ENCODE measurements around the gene CUL2. TPM values are rescaled to one million over a fixed set of nuclear protein-coding genes. Genes with fewer than 3 reads are reported as not detected.

CUL2 gene
- total and polyA plus RNA-seq, 2 of the 4 experiments (the other 2 are of a cell fraction), result 18.9 to 36.6 TPM

DNA sequence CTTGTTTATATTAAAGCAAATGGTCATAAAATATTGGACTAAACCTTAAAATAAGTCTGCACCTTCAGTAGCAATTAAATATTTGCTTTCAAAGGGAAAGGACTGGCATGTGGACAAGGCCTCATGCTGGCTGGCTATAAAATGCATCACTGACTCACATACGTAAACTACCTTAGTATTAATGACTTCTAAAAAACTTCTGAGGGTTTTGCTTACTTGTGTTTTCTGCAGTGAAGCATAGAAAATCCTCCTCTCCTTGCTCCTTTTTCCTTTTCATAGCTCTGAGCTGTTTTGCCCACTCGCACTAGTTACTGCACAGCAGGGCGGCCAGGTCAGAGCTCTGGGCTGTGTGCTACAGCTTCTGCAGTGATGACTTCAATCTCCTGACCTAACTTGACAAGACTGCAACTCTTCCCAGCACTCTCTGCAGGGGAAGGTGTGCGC, 82.3 kb downstream of the CUL2 start:
- no peak for ATAC-seq (ENCODE audit: low read depth)
- POLR2A ChIA-PET (ENCODE audit: unreplicated experiment), result interaction anchor here (0.6 kb wide), 1 partner anchor 76 kb away, joined by 3 read pairs; no protein-coding TSS in a partner anchor

More for the DNA sequence above, 82.3 kb downstream of the CUL2 start:
- Histone ChIP-seq H4K20me1 (ENCODE audit: insufficient read depth, low read length) (no peaks in the 10 kb centered on the region), H3K27me3 (ENCODE audit: control insufficient read depth, insufficient read depth, low read length) (no peaks in the 10 kb centered on the region), H2BK15ac (ENCODE audit: low read depth, low read length) (no peak overlapping the region), H3K27ac (ENCODE audit: insufficient read depth, low read length) (peak overlapping the region; percentile 46; the same call in 1 of the 2 replicates), H3K4me2 (ENCODE audit: low read depth, low read length) (no peak overlapping the region), H3K9me3 (ENCODE audit: control insufficient read depth, insufficient read depth, low read length) (no peaks in the 10 kb centered on the region), H3K4me1 (ENCODE audit: control insufficient read depth, insufficient read depth, low read length) (peaks cover 6% of the 10 kb centered on the region), H3K14ac (replicated peaks; ENCODE audit: low read depth, low read length) (no peak overlapping the region; the same call in 1 of the 2 replicates), H3K36me3 (ENCODE audit: control insufficient read depth, insufficient read depth, low read length) (peaks cover 12% of the 10 kb centered on the region), H3K4me3 (ENCODE audit: insufficient read depth, low read depth, low read length) (no peak overlapping the region), H4K5ac (ENCODE audit: low read depth, low read length) (peak overlapping the region; percentile 76), H2AK9ac (replicated peaks; ENCODE audit: low read depth, low read length, poor library complexity) (no peak overlapping the region), H2BK20ac (ENCODE audit: low read depth, low read length) (0 out of 2 replicates have a peak overlapping the region, but pooled peaks have one; percentile 14), H2BK120ac (ENCODE audit: low read depth, low read length) (peak overlapping the region; percentile 16; the same call in 1 of the 2 replicates), H3K23ac (ENCODE audit: low read depth, low read length) (no peak overlapping the region), H3K9me1 (ENCODE audit: insufficient read depth, low read length) (peaks cover 15% of the 10 kb centered on the region), H2AFZ (replicated peaks; ENCODE audit: low read length, poor library complexity) (no peak overlapping the region), H3K79me1 (ENCODE audit: low read depth in 1 of 2, low read length in 2 of 2) (peaks cover 3 to 6% of the 10 kb centered on the region in 2 experiments; a peak in 1 of 4 replicates), H4K91ac (ENCODE audit: insufficient read depth, low read depth, low read length) (peak overlapping the region; percentile 57; the same call in 1 of the 2 replicates), H3K4ac (ENCODE audit: low read depth, low read length) (peak overlapping the region; percentile 24), H2AK5ac (ENCODE audit: low read depth, low read length) (no peak overlapping the region), H3K56ac (ENCODE audit: extremely low read depth, insufficient read depth, low read length) (no peak overlapping the region), H3K9ac (ENCODE audit: low read depth, low read length) (no peak overlapping the region), H2BK5ac (ENCODE audit: low read depth, low read length, poor library complexity, severe bottlenecking) (peak overlapping the region; percentile 14), H3K18ac (ENCODE audit: low read depth, low read length) (peak overlapping the region; percentile 0; the same call in 1 of the 2 replicates), H4K8ac (ENCODE audit: low read depth in 2 of 2, low read length in 2 of 2) (peak overlapping the region in 1 of 2 experiments; percentile 7; a peak in 2 of 4 replicates)
- DNase-seq, result peak; percentile 20
- TF ChIP-seq CTCF (conservative IDR thresholded peaks at IDR 0.05; ENCODE audit: low read depth, low read length), result no peak
- no peak for TF ChIP-seq RCOR1 (IDR thresholded peaks at IDR 0.05; ENCODE audit: insufficient replicate concordance, low read length)
- no peak for TF ChIP-seq MXI1 (IDR thresholded peaks at IDR 0.05; ENCODE audit: borderline replicate concordance, low read depth, low read length)
- TF ChIP-seq SMC3 (IDR thresholded peaks at IDR 0.05; ENCODE audit: low read depth, low read length), result no peak
- TF ChIP-seq, protein P1, sequence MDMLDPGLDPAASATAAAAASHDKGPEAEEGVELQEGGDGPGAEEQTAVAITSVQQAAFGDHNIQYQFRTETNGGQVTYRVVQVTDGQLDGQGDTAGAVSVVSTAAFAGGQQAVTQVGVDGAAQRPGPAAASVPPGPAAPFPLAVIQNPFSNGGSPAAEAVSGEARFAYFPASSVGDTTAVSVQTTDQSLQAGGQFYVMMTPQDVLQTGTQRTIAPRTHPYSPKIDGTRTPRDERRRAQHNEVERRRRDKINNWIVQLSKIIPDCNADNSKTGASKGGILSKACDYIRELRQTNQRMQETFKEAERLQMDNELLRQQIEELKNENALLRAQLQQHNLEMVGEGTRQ (IDR thresholded peaks at IDR 0.05; ENCODE audit: low read depth, low read length), result no peak
- no peak for TF ChIP-seq CHD1 (IDR thresholded peaks at IDR 0.05; ENCODE audit: low read depth, low read length)
- no peak for TF ChIP-seq FOS (IDR thresholded peaks at IDR 0.05; ENCODE audit: low read depth, low read length)
- no peak for TF ChIP-seq CEBPB (IDR thresholded peaks at IDR 0.05; ENCODE audit: low read depth, low read length)
- CTCF ChIA-PET, result no interaction called here
- in situ Hi-C loops (cut with MboI; ENCODE audit: low sequenced_read_pairs) (loop anchor here (25.0 kb wide), 1 partner anchor 346 kb away; no protein-coding TSS in a partner anchor), intact Hi-C loops (cut with micrococcal nuclease) (no loop called here), dilution Hi-C loops (cut with HindIII; ENCODE audit: low sequenced_read_pairs, unreplicated experiment) (no loop called here)
- BruUV-seq (replicated peaks), result no TSS peak
- WGBS, 2 experiments (ENCODE audit: extremely low coverage in 2 of 2, insufficient read length in 1 of 2), result 96% methylated on average over 2 of the region's 4 CpGs; no CpG with 5 or more reads in 1 of the 2 experiments

Measured in IMR-90 (cell line).